Measurements from ENCODE around the gene H1-8. TPM values are rescaled to one million over a fixed set of nuclear protein-coding genes. Genes with fewer than 3 reads are reported as not detected.

H1-8 gene
- total and polyA plus RNA-seq, 9 of the 15 experiments (the other 6 are each of a cell fraction or from before 2014, with no cell fraction given), result not detected

DNA sequence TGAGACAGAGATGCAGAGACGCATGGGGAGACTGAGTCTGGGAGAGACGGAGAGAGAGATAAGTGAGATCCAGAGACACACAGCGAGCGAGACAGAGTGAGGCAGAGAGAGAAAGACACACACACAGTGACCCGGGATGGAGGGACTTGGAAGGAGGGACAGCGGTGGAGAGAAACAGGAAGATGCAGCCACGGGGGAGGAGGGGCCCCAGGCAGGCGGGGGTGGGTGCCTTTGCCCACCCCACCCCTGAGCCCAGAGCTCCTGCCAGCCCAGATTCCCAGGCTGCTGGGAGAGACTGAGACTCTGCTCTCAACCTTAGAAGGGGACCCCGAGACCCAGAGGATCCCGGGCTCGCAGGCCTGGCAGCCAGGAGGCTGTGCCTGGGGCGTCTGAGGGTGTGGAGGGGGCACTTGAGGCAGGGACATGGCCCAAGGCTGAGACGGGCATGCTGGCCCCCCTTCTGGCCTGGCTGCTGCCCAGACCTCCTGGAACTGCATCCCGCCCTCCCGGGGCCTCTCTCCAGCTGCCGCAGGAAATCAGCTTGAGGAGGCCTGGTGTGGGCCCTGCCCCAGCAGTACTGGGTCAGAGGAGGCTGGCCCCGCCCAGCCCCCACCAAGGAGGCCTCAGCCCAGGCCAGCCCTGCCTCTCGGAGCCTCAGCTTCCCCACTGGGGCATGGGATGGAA lies 18.1 kb downstream of the H1-8 start:
- Histone ChIP-seq H3K9ac (ENCODE audit: insufficient read depth in 1 of 2, low read depth in 2 of 2, low read length in 2 of 2) (no peak overlapping the region), H3K79me2 (ENCODE audit: control insufficient read depth, insufficient read depth, low read length) (no peaks in the 10 kb centered on the region), H3K27ac (ENCODE audit: extremely low read depth, low read depth, low read length) (no peak overlapping the region), H2AFZ (ENCODE audit: low read depth, low read length) (no peak overlapping the region), H3K4me3 (no peak overlapping the region), H3K36me3 (ENCODE audit: control insufficient read depth, insufficient read depth, low read length) (peaks cover 29% of the 10 kb centered on the region; the same call in 1 of the 3 replicates), H3K27me3 (ENCODE audit: control insufficient read depth in 2 of 2, insufficient read depth in 2 of 2, low read length in 2 of 2) (no peaks in the 10 kb centered on the region), H3K9me3 (replicated peaks; ENCODE audit: control insufficient read depth, insufficient read depth, low read depth, low read length) (no peaks in the 10 kb centered on the region), H4K20me1 (replicated peaks; ENCODE audit: control insufficient read depth, insufficient read depth, low read length) (no peaks in the 10 kb centered on the region), H3K9me1 (ENCODE audit: control insufficient read depth, insufficient read depth, low read length) (no peaks in the 10 kb centered on the region), H3K4me2 (ENCODE audit: insufficient read depth, low read length) (no peak overlapping the region), H3K4me1 (replicated peaks in 1 of 2; ENCODE audit: control insufficient read depth in 2 of 2, insufficient read depth in 2 of 2, low read length in 2 of 2) (peaks cover 0 to 35% of the 10 kb centered on the region in 2 experiments; a peak in 3 of 5 replicates)
- 86% methylated on average over 4 of the region's 18 CpGs for WGBS (ENCODE audit: insufficient coverage, low coverage, missing lambda C conversion rate)
- POLR2A ChIA-PET, result interaction anchor here (0.9 kb wide), 1 partner anchor 11 kb away, joined by 3 read pairs; no protein-coding TSS in a partner anchor
- no peak for TF ChIP-seq MTF1 (CRISPR knock-in tag; IDR thresholded peaks at IDR 0.05; ENCODE audit: borderline replicate concordance)
- no peak for TF ChIP-seq DNMT1 (IDR thresholded peaks at IDR 0.05)
- no peak for TF ChIP-seq ZNF740 (CRISPR knock-in tag; IDR thresholded peaks at IDR 0.05)
- no peak for TF ChIP-seq ZNF740 (tag; IDR thresholded peaks at IDR 0.05)
- no peak for DNase-seq (ENCODE audit: extremely low read depth in 1 of 4, low spot score in 3 of 4)
- BruUV-seq (replicated peaks), result no TSS peak
- intact Hi-C loops (cut with micrococcal nuclease) (no loop called here), in situ Hi-C loops (cut with MboI) (no loop called here)
- no peak for FAIRE-seq
- peak; percentile 62 for ATAC-seq
- CTCF ChIA-PET (ENCODE audit: low intra/inter-chr PET ratio), result no interaction called here
